Activated T-cell treated with anti-CD3 and anti-CD28 coated beads for 48 hours (primary cell): ENCODE measurements around the gene PSME3IP1.

Experiments used
- DNase-seq: peaks from one replicate; pipeline ENCODE4 v3.0.0-alpha.2; 2020; ENCODE audit warnings: low read depth

The PSME3IP1 gene

DNA sequence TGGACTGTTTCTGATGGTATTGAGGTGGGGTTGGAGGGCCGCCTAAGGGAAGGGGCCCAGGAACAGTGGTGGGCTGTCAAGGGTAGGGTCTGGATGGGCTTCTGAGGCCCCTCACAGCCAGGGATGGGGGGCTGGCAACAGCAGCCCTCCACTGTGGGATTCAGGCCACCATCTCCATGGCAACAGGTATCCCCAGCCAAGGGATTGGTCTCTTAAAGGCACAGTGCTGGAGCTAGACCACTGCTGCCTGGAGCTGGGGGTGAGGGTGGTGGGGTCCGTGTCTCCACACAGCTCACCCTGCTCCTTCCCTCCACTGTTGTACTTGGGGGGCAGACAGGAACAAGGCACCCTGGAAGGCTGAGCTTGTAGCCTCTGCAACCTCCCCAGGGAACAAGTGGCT lies 41.8 kb downstream of the PSME3IP1 start:
- DNase-seq: no peak

DNA sequence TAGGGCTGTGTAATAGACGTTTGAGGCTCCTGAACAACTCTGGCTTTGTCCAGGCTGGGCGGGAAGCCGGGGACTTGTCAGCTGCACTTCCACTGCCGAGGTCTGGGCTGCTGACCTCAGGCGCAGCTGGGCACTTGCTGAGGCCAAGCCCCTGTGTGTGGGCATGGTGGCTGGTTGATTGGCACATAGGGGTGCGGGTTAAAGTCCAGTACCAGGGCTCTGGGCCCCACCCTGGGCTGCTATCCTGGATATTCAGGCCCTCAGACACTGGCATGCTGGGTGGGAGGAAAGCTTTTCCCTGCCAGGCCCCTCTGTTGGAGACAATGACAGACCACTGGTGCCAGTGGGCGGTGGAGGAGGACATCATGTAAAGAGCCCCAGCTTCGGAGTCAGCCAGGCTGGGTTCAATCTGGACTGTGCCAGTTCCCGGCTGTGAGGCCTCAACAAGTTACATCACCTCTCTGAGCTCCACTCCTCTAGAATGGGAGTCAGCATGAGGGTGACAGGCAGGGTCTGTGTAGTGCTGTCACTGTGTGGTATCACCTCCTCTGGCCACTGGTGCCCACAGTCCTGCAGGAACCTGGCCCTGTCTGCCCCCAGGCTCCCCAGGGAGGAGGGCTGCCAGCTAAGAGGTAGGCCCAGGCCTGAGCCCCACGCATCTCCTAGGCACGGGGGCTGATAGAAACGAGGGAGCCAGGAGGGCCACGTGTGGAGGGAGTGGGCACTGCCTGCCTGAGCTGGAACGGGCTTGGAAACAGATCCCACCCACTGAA lies 42.5 kb downstream of the PSME3IP1 start:
- DNase-seq: no peak

DNA sequence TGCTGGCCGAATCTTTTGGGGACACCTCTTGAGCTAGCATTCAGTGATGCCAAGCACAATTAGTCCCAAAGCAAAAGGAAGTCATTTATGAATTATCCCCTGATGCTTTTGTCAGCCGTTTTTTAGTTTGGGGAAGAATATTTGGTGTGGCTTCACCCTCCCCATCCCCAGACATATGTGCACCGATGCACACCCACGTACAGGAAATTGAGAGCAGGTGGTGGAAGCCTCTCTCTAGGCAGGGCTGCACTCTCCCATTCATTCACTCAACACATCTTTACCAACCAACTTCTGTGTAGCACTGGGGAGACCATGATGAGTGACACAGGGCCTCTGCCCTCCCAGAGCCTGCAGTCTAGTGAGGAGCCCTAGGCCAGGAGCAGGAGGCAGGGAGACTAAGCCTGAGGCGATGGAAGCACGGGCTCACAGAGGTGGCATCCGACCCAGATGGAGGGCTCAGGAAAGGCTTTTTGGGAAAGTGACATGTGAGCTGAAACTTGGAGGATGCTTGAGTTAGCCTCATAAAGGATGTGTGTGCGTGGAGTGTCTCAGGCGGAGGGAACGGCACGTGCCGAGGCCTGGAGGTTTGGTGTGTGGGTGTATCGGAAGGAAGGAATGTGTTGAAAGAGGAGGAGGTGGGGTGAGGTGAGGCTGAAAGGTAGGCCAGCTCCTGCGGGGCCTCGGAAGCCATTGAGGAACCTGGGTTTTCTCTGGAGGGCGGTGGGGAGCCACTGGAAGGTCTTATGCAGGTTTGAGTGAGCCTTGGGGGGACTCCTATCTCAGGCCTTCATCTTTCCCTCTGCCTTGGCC lies 43.8 kb downstream of the PSME3IP1 start:
- no peak for DNase-seq

DNA sequence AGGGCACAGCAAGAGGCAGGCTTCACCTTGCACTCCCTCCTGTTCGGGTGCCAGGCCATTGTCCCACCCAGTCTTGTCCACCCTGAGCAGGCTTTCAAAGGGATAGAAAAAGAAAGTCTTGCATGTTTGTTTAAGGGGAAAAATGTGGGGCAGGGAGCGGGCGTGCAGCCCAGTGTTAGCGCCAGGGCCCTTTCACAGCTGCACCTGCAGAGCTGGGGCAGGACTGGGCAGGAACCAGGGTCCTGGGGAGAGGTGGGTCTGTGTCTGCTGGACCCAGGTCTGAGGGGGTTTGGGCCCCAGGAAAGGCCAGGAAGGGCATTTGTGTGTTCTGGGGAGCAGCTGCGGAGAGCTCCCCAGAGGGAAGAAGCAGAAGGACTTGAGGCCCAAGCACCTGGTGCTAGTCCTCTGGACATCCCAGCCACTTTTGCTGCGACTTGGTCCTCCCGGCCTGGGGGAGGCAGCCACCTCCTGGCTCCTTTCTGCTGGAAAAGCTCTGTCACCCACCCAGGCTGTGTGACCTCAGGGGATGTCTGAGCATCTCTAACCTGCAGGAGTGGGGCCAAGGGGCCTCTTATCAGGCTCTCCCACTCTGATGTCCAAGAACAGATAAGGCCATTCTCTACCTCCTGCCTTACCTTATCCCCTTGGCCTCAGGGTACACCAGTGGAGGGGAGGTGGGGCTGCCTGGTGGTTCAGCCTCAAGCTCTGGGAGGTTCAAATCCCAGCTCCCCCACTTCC lies 44.7 kb downstream of the PSME3IP1 start:
- no peak for DNase-seq

DNA sequence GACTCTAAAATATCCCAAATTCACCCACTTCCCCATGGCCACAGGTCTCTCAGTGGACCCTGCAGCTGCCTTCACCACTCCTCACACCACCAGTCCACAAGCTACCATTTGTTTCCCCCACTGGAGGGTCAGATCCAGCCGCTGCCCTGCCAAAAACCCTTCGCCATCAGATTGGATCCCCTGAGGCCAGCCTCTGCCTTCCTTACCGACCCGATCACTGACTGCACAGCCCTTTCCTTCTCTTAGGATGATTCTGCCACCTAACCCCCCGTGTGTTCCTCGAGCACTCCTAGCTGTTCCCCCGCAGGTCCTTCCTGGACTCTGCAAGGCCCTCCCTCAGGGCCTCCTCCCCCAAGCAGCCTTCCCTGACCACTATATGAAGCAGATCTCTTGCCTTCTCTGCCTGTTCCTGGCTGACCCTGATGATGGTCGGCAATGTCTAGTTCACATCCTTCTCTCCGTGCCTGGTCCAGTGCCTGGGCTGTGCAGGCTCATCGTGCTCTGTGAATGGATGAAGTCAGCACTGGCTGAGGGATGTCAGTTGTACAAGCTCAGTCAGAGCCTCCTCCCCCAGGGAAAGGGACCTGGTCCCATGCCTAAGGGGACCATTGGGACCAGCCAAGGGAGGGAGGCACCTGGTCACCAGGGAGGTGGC lies 47.4 kb downstream of the PSME3IP1 start:
- no peak for DNase-seq

DNA sequence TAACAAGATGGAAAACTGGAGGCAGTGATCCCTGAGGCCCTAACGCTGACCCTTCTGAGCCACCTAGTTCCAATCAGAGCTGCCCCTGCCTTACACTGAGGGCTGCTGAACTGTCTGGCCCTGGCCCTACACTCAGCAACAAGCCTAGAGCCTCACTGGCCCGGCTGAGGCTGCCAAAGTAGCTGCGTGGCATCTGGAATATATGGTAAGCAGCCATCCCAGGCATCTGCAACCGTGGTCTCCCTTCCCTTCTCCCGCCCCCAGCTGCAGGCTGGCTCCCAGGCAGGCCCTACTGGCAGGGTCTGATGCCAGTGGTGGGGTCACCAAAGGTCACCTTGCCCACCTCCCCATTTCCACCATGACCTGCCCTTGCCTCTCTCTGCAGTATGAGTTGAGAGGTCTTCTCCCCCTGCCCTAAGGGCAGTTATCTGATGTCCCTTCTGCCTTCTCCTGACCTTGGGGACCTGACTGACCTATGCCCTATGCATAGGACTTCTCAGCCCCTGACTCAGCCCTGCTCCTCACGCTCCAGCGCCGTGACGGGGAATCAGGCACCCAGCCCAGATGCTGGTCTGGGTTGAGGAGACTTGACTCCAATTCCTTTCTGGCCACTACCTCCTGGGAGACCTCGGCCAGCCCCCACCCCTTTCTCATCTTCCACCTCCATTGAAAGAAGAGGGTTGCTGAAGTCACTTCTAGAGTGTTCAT lies 48.1 kb downstream of the PSME3IP1 start:
- DNase-seq: no peak

DNA sequence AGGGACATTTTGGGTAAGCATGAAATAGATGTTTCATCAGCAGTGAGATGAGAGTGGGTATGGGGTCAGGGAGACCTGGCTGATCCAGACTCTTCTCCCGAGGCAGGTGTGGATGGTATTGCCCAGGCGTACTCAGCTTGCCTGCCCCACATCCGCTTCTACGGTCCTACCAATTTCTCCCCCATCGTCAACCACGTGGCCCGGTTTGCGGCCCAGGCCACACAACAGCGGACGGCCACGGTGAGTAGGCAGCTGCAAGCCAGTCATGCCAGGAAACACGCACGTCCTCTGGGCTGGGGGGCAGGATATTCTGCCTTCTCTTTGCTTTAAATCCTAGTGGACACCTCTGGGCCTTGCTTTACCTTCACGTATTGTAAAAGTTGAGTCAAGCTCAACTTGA lies 48.8 kb downstream of the PSME3IP1 start:
- no peak for DNase-seq

DNA sequence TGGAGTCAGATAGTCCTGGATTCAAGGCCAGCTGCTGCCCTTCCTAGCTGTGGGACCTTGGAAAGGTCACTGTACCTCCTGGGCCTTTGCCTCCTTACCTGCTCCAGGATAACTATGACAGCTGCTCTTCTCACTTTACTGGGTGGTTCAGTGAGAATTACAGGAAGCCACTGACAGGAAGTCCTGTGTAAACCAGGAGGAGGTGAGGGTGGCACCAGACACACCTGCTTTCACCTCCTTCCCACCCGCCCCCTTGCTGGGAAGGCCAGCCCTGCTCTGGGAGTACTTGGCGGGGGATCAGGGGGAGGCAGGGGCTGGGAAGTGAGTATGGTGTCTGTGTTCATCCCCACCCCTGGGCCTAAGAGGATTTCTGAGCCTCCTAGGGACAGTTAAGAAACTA lies 50.9 kb downstream of the PSME3IP1 start:
- DNase-seq: no peak

DNA sequence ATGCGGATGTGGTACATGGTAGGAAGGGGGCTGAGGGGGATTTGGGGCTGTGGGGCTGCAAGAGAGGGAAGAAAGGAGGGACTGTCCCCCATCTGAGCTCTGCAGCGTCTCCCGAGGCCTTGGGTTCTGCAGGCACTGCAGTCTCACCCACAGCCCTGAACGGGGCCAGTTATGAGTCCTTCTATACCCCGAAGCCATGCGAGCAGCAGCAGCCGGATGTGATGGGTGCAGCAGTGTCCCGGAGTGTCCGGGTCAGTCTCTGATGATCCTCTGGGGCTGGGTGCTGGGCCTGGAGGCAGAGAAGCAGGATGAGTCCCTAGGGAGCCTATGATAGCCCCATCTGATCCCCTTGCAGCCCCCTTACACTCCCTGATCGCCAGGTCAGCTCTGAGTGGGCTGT lies 52.0 kb downstream of the PSME3IP1 start:
- DNase-seq: no peak

DNA sequence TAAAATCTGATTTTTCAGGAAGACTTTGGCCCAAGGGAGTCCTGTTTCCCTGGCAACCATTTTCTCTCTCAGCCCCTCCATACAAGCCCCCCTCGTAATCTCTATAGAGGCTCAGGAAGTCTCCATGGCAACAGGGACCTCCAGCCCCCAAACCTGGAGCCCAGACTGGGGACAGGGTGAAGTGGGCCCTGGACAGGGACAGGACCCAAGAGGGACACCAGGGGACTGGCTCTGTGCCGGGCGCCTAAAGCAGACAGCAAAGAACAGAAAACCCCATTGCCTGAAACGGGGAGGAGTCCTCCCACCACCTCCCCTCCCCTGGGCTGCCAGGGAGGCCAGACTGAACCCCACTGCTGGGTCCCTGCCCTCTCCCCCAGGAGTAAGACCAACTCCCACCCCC lies 52.8 kb downstream of the PSME3IP1 start:
- no peak for DNase-seq

DNA sequence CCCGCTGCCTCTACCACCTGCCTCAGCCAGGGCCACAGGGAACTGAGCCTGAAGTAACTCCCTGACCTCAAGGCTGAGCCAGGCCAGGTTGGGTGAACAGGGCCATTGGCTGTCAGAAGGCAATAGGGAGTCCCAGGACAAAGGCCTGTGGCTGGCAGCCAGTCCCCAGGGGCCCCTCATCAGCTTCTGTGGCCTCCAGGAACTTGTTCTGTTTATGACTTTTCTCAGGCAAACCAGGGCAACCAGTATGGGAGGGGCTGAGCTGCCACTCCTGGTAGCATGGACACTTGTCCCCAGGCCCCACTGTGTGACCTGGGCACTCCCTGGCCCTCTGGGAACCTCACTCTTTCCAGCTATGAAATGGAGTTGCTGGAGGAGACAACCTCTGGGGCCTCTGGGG lies 53.4 kb downstream of the PSME3IP1 start:
- no peak for DNase-seq

DNA sequence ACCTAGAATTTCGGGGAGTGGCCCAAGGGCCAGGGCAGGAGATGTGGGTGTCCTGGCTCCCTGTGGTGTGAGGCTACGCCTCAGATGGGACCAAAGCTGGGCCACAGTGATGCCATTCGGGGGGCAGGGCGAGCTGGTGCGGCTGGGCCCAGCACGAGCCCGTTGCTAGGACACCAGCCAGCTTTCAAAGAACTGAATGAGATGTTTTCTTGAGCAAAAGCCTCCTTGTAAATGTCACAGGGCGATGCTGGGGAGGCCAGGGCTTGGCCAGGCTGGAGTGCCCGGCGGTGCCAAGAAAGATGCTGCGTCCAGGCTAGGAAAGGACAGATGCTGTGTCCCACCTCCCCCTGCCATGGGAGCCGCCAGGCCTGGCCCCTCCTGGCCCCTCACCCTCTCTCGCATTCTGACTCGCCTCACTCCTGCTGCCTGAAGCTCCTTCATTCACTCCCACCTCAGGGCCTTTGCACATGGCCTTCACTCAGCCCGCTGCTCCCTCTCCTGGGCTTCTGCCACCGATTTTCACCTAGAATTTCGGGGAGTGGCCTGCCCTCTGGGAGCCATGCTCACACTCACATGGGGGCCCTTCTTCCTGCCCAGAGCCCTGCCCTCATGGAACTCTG lies 54.4 kb downstream of the PSME3IP1 start:
- no peak for DNase-seq

DNA sequence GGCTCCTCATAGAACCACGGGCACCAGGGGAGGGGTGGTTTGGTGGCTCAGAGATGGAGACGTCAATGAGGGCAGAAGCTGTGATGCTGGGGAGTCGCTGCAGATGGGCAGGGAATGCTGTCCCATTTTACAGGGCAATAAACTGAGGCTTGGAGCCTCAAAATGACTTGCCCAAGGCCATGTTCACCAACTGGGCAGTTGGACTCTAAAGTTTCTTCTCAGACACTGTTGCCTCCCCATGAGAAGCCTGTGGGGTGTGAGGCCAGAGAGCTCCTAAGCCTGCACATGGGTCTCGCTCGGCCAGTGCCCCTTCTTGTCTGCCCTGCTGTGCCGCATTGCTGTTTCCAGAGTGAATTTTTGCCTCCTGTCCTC lies 54.9 kb downstream of the PSME3IP1 start:
- DNase-seq: no peak

DNA sequence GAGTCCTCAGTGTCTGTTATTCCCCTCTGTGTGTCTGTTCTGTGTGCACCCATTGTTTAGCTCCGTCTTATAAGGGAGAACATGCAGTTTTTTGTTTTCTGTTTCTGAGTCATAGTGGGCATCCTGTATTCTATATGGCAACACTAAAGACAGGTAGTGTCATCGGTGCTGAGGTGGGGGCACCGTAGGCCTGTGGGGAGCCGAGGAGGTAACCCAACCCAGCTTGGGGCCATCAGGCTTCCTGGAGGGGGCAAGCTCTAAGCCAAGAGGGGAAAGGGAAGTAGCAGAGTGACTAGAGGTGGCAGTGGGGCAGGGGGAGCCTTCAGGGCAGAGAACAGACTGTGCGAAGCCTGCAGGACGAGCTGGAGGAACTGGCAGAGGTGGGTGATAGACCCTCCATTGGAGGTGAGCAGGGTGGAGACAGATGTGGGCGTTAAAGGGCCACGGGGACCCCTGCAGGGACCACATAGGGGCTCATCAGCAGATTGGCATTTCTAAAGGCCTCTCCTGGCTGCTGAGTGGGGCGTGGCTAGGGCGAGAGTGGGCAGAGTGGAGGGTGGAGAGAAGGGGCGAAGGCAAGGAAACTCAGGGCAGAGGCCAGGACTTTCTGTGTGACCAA lies 57.0 kb downstream of the PSME3IP1 start:
- no peak for DNase-seq

DNA sequence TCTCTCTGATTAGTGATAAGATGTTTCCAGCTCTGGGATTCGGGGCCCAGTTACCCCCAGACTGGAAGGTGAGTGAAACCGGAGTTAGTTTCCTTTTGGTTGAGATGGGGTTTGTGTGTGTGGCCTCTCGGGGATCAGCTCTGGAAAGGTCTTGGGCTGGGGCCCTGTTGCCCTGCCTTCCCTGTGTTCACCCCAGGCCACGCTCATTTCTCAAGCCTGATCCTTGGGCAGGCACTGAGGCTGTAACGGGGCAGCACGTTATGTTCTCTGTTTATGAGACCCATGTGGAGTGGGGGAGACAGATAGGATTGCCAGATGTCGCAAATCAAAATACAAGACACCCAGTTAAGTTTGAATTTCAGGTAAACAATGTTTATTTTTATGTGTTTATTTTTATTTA lies 58.0 kb downstream of the PSME3IP1 start:
- DNase-seq: no peak

DNA sequence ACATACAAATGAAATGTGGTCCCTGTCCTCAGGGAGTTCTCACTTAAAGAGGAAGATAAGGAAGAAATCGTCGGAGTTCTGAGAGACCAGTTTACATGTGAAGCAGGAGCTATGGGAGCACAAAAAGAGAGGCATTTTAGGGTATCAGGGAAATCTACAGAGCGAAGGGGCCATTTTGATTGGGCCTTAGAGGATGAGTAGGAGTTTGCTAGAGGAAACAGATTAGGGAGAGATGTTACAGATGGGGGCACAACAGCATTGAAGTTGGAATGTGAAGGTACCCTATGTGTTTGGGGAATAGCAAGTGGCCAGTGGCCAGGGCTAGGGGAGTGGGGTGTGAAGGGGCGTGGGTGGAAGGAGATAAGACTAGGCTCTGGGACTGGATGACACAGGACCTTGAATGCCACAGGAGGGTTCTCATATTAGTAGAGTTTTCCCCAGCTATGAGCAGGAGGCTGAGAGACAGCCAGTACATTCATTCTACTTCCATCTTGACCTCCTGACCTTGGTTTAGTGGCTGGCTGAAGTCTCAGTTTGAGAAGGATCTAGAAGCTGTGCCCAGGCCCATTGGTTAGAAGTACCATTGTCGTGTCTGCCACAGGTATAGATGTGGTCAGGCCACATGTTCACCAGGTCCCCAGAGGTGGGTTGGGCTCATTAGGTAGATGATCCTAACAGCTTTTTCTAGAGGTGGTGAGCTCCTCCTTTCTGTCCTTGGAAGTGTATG lies 58.6 kb downstream of the PSME3IP1 start:
- DNase-seq: no peak

DNA sequence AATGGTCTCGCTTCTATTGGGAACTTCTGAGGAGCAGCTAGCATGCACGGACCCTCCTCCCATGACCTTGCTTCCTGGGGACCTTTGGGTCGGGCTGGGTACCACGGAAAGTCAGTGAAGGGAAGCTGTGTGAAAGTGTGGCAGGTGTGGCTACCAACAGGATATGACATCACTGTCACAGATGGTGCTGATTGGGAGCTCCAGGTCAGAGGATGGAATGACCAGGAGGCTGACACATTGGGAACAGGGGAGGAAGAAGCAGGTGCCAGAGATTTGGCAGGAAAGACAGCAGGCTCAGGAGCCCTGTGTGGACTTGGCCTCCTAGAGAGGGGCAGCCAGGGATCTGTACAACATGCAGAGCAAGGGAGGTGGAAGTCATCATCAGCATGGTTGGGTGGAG lies 59.4 kb downstream of the PSME3IP1 start:
- no peak for DNase-seq

DNA sequence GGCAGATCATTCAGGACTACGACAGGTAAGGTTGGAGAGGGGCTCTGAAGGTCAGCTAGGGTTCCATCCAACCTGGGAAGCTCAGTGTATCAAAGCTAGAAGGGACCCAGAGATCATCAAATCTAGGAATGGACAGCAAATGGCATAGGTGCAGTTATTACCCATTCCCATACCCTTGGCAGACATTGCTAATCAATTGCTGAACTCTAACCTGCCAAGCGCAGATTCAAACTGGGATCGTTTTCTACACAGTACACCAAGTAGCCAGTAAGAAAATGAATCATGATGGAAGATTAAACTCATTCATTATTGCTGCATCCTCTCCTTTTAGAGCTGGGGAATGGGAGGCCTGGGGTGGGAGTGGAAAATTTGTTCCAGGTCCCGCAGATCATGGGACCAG lies 59.9 kb downstream of the PSME3IP1 start:
- no peak for DNase-seq

DNA sequence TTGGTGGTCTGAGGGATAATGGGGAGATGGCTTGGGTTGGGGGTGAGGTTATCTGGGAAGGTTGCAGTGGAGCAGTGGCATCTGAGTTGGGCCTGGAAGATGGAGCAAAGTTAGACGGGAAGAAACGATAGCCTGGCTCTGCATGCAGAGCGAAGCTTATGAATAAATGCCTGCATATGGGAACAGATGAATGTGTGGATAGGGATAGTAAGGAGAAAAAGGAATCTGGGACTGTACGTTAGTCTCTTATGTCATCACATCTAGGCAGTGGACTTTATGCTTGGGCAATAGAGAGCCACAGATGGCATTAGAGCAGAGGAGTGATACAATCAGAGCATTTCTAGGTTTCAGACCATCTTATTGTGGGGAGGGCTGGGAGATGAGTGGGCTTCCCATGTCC lies 60.5 kb downstream of the PSME3IP1 start:
- DNase-seq: no peak

DNA sequence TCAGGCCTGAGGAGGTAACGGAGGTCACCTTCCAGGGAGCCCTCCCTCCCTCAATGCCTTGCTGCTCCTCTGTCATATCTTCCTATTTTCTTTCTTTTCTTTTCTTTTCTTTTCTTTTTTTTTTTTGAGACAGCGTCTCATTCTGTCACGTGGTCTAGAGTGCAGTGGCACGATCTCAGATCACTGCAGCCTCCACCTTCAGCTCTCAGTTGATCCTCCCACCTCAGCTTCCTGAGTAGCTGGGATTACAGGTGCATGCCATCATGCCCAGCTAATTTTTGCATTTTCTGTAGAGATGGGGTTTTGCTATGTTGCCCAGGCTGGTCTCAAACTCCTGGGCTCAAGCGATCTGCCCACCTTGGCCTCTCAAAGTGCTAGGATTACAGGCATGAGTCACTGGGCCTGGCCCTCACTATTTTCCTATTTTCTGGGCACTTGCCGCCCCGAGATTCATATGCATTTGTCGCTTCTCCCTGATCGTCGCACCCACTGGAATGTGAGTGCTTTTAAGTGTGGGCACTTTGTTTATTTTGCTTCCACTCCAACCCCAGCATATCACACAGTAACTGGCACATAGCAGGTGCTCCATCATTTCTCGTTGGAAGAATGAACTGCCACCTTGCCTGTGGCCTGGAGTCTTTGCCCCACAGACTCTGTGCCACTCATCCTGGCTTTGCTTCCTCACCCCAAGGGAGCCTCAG lies 61.7 kb downstream of the PSME3IP1 start:
- DNase-seq: no peak
